EL (cell line): Measurements from ENCODE around the gene EAF2.
A peak's percentile ranks its signal among the peaks of the same experiment; 100 is the strongest.
"Not testable (repeated sequence)": the region's sequence is repeated elsewhere in the genome, so short reads cannot be mapped to it uniquely, and the experiment has no call there.

ENCODE experiments used
- DNase-seq: peaks from one replicate; pipeline ENCODE4 v3.0.0-alpha.2; 2016

EAF2 gene

GRCh38 chr3:121834671-121835464 lies at the start of gene EAF2, which contains the start of gene IQCB1:
Gene EAF2, plus strand, starts transcription at chr3:121835209. Its CDS starts 77 bp downstream, at chr3:121835286.
Gene IQCB1, minus strand, starts transcription at chr3:121835060. Its CDS starts 6,100 bp downstream, at chr3:121828960.
- DNase-seq, result peak; percentile 94

GRCh38 chr3:121786485-121786884 lies 48.5 kb upstream of the EAF2 start:
- DNase-seq, result peak; percentile 6

GRCh38 chr3:121793078-121793477 lies 41.9 kb upstream of the EAF2 start:
- DNase-seq, result no peak

GRCh38 chr3:121794264-121794983 lies 40.6 kb upstream of the EAF2 start:
- DNase-seq, result no peak

- DNase-seq, result no peak
Observed at GRCh38 chr3:121796970-121797369, 38.0 kb upstream of the EAF2 start.

GRCh38 chr3:121800906-121801305 lies 34.1 kb upstream of the EAF2 start:
- DNase-seq, result no peak

- DNase-seq, result no peak
Observed at GRCh38 chr3:121803771-121804320, 31.2 kb upstream of the EAF2 start.

- DNase-seq, result no peak
Observed at GRCh38 chr3:121809249-121809648, 25.8 kb upstream of the EAF2 start.

- DNase-seq, result no peak
Observed at GRCh38 chr3:121817753-121818152, 17.3 kb upstream of the EAF2 start.

GRCh38 chr3:121818578-121818977 lies 16.4 kb upstream of the EAF2 start:
- no peak for DNase-seq

GRCh38 chr3:121819236-121819635 lies 15.8 kb upstream of the EAF2 start:
- no peak for DNase-seq

- DNase-seq, result no peak
Observed at GRCh38 chr3:121821421-121822199, 13.4 kb upstream of the EAF2 start.

- DNase-seq, result no peak
Observed at GRCh38 chr3:121822973-121823372, 12.0 kb upstream of the EAF2 start.

GRCh38 chr3:121834157-121834670 lies 795 bp upstream of the EAF2 start:
- peak; percentile 2 for DNase-seq

- DNase-seq, result no peak
Observed at GRCh38 chr3:121835465-121835801, 424 bp downstream of the EAF2 start.

- DNase-seq, result no peak
Observed at GRCh38 chr3:121836064-121836463, 1.1 kb downstream of the EAF2 start.

- no peak for DNase-seq
Observed at GRCh38 chr3:121836481-121836880, 1.5 kb downstream of the EAF2 start.

GRCh38 chr3:121839962-121840361 lies 5.0 kb downstream of the EAF2 start:
- DNase-seq, result no peak

GRCh38 chr3:121844892-121845291 lies 9.9 kb downstream of the EAF2 start:
- no peak for DNase-seq

- no peak for DNase-seq
Observed at GRCh38 chr3:121852256-121852655, 17.2 kb downstream of the EAF2 start.

- no peak for DNase-seq
Observed at GRCh38 chr3:121855555-121855954, 20.5 kb downstream of the EAF2 start.

- not testable (repeated sequence) for DNase-seq
Observed at GRCh38 chr3:121857778-121858177, 22.8 kb downstream of the EAF2 start.

GRCh38 chr3:121863247-121863646 lies 28.2 kb downstream of the EAF2 start:
- DNase-seq, result not testable (repeated sequence)
